ENCODE data around the gene GNAS. TPM values are rescaled to one million over a fixed set of nuclear protein-coding genes. Genes with fewer than 3 reads are reported as not detected.
A peak's percentile ranks its signal among the peaks of the same experiment; 100 is the strongest.
"Not testable (repeated sequence)": the region's sequence is repeated elsewhere in the genome, so short reads cannot be mapped to it uniquely, and the experiment has no call there.

Gene GNAS
- total RNA-seq, 4 donors from 2014 or later: 2,457 to 5,038 (median 3,494) TPM

DNA sequence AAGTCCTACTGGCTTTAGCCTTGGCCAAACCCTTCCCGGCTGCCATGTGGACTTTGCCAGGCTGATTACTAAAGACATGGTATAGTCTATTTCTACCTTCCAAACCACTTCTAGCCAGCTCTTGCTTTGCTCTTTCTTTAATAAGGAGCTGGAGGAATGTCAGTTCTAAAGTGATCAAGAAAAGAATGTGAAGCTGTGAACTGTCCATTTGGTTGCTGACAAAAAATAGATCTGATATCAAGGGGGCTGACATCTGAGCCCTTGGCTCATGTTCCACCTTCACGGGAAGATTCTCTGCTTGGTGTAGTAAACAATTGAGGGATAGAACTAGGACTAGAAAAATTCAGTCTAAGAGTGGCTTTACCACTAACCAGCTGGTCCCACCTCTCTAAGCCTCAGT is 24.4 kb upstream of the GNAS start:
- no peaks in the 10 kb centered on the region for H3K27me3 ChIP-seq
- H3K36me3 ChIP-seq: no peaks in the 10 kb centered on the region
- no peak overlapping the region for H3K4me3 ChIP-seq (replicated peaks in 1 of 3)
- 90 to 98% methylated on average over 2 of the region's 2 CpGs for WGBS, 2 donors
- intact Hi-C loops (cut with DNase I): no loop called here
- H3K27ac ChIP-seq: no peak overlapping the region
- H3K4me1 ChIP-seq: peaks cover 0 to 9% of the 10 kb centered on the region in 2 donors
- no peaks in the 10 kb centered on the region for H3K9me3 ChIP-seq
- no peak for TF ChIP-seq POLR2A (IDR thresholded peaks at IDR 0.05)
- TF ChIP-seq, protein P1, sequence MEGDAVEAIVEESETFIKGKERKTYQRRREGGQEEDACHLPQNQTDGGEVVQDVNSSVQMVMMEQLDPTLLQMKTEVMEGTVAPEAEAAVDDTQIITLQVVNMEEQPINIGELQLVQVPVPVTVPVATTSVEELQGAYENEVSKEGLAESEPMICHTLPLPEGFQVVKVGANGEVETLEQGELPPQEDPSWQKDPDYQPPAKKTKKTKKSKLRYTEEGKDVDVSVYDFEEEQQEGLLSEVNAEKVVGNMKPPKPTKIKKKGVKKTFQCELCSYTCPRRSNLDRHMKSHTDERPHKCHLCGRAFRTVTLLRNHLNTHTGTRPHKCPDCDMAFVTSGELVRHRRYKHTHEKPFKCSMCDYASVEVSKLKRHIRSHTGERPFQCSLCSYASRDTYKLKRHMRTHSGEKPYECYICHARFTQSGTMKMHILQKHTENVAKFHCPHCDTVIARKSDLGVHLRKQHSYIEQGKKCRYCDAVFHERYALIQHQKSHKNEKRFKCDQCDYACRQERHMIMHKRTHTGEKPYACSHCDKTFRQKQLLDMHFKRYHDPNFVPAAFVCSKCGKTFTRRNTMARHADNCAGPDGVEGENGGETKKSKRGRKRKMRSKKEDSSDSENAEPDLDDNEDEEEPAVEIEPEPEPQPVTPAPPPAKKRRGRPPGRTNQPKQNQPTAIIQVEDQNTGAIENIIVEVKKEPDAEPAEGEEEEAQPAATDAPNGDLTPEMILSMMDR (IDR thresholded peaks at IDR 0.05): no peak
- no peak for DNase-seq

DNA sequence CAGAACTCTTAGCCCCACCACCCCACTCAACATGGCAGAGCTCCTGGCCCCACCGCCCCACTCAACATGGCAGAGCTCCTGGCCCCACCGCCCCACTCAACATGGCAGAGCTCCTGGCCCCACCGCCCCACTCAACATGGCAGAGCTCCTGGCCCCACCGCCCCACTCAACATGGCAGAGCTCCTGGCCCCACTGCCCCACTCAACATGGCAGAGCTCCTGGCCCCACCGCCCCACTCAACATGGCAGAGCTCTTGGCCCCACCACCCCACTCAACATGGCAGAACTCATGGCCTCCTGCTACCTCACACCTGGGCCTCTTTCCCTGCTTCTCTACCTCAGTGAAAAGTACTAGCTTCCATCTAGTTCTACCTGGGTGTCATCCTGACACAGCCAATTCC is 23.7 kb upstream of the GNAS start:
- H3K4me1 ChIP-seq; H3K36me3 ChIP-seq; intact Hi-C loops (cut with DNase I); H3K9me3 ChIP-seq; DNase-seq; H3K4me3 ChIP-seq (replicated peaks in 1 of 3); H3K27me3 ChIP-seq: not testable (repeated sequence)
- H3K27ac ChIP-seq: peak overlapping the region in 2 of 3 donors; percentile 50 to 69
- 95 to 97% methylated on average over 3 to 4 of the region's 5 CpGs for WGBS, 2 donors

DNA sequence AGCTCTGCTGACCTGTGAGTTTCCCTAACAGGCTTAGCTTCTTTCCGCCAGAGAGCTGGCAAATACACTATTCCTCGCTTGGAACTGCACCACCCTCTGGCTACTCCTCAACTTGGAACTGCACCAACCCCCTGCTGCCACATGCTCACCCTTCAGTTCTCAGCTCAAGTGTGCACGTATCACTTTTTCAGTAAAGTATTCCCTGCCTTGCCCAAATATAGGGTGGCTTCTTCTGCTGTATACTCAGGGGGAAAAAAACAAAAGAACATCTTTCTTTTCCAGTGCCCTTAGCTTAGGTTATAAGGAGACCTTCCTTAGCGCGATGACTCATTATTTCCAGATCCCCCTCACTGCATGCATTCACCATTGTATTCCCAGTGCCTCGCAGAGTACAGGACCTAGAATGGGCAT is 23.0 kb upstream of the GNAS start:
- Histone ChIP-seq H3K4me3 (replicated peaks in 1 of 3) (no peak overlapping the region), H3K27me3 (no peaks in the 10 kb centered on the region), H3K27ac (peak overlapping the region in 2 of 3 donors; percentile 41 to 61), H3K9me3 (no peaks in the 10 kb centered on the region), H3K36me3 (no peaks in the 10 kb centered on the region), H3K4me1 (peaks cover 0 to 9% of the 10 kb centered on the region in 2 donors)
- peak; percentile 74 to 87 for DNase-seq
- TF ChIP-seq, protein P1 (IDR thresholded peaks at IDR 0.05): no peak
- no peak for TF ChIP-seq POLR2A (IDR thresholded peaks at IDR 0.05)
- intact Hi-C loops (cut with DNase I): no loop called here
- 57 to 74% methylated on average over 6 of the region's 6 CpGs for WGBS, 2 donors

DNA sequence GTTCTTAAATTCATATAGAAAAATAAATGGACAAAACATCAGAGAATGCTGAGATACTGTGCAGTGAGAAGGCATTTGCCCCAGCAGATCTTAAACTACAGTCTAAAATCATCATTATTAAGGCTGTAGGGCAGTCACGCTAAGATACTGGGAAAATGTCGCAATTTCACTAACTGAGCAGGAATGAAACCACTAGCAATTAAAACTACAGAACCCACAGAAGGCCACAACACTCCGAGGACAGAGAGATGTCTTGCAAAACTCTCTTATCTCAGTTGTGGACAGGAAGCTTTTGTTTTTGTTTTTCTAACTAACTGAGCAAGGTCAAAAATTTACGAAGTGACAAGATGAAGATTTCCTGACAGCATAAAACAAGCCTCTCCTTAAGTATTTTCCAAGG is 20.1 kb upstream of the GNAS start:
- H3K9me3 ChIP-seq: no peaks in the 10 kb centered on the region
- intact Hi-C loops (cut with DNase I): no loop called here
- no peak for DNase-seq
- WGBS, 2 donors: 79 to 80% methylated on average over 4 of the region's 4 CpGs
- H3K4me1 ChIP-seq: peaks cover 0 to 9% of the 10 kb centered on the region in 2 donors
- no peaks in the 10 kb centered on the region for H3K27me3 ChIP-seq
- H3K36me3 ChIP-seq: no peaks in the 10 kb centered on the region
- H3K27ac ChIP-seq: no peak overlapping the region
- no peak overlapping the region for H3K4me3 ChIP-seq (replicated peaks in 1 of 3)
- no peak for TF ChIP-seq POLR2A (IDR thresholded peaks at IDR 0.05)
- TF ChIP-seq, protein P1 (IDR thresholded peaks at IDR 0.05): no peak

DNA sequence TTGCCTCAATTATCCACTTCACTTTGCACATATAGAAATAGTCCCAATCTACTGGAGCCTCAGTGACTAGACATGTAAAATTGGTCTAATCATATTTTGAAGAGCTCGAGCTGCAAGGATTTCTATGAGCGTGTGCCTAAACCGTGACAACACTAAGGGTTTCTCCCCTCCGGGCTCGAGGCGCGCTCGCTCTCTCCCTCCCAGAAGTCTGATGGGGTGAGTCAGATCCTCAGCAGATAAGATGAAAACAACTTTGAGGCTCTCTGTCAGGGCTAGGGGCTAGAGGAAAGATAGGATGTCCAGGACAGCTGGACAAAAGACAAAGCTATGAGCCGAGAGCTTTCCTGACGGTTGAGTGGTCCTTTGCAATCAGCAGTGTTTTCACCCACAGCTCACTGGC is 18.6 kb upstream of the GNAS start:
- TF ChIP-seq POLR2A (IDR thresholded peaks at IDR 0.05): no peak
- TF ChIP-seq, protein P1 (IDR thresholded peaks at IDR 0.05): no peak
- H3K36me3 ChIP-seq: no peaks in the 10 kb centered on the region
- H3K27me3 ChIP-seq: no peaks in the 10 kb centered on the region
- intact Hi-C loops (cut with DNase I): no loop called here
- 86 to 90% methylated on average over 10 of the region's 10 CpGs for WGBS, 2 donors
- H3K4me1 ChIP-seq: peaks cover 0 to 9% of the 10 kb centered on the region in 2 donors
- H3K9me3 ChIP-seq: no peaks in the 10 kb centered on the region
- DNase-seq: no peak
- H3K4me3 ChIP-seq (replicated peaks in 1 of 3): no peak overlapping the region
- no peak overlapping the region for H3K27ac ChIP-seq

DNA sequence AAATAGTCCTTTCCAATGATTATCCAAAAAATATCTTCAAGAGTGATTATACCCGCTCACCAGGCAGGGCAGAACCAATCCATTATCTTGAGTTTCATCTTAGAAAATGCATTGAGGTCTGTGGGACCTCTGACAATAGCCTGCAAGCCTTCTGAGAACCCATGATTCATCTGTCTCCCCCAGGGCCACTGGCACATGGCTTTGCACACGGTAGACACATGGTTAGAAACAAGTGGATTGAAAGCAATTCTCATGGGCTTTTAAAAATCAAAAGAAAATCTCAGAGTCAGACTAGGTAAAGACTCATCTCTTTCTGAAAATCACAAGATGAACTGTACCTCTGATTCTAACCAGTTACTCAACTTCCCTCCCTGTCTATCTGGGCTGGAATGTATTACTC is 17.3 kb upstream of the GNAS start:
- Histone ChIP-seq H3K9me3 (no peaks in the 10 kb centered on the region), H3K4me1 (no peaks in the 10 kb centered on the region), H3K4me3 (replicated peaks in 1 of 3) (no peak overlapping the region), H3K27me3 (no peaks in the 10 kb centered on the region), H3K27ac (no peak overlapping the region), H3K36me3 (no peaks in the 10 kb centered on the region)
- DNase-seq: no peak
- WGBS, 2 donors: 86 to 89% methylated on average over 2 of the region's 2 CpGs
- intact Hi-C loops (cut with DNase I): no loop called here
- no peak for TF ChIP-seq POLR2A (IDR thresholded peaks at IDR 0.05)
- TF ChIP-seq, protein P1 (IDR thresholded peaks at IDR 0.05): no peak

Measured in thyroid gland (tissue), 4 donors.